H1 (cell line): Measurements from ENCODE around the gene SPACA5B.

Source experiments
- BACH1 ChIP-seq: IDR thresholded peaks from 2 replicates; pipeline ENCODE4 v1.6.1; 2012; ENCODE audit warnings: low read length, improper control_type of control experiment
- BRCA1 ChIP-seq: IDR thresholded peaks from 2 replicates; pipeline ENCODE4 v1.6.1; 2012; ENCODE audit warnings: low read depth, low read length, improper control_type of control experiment
- CTCF ChIP-seq, 3 experiments: IDR thresholded peaks; 1 replicate in 2 of 3; 2 replicates in 1 of 3; pipeline versions ENCODE4 v1.5.1 to v1.6.1; 2011; ENCODE audit warnings: low read length in 3 of 3, mild to moderate bottlenecking in 3 of 3, inconsistent platforms in 2 of 3, low read depth in 1 of 3, moderate library complexity in 1 of 3; ENCODE audit not compliant: insufficient read depth in 1 of 3; ENCODE audit errors: control extremely low read depth in 1 of 3
- EP300 ChIP-seq, 2 experiments: IDR thresholded peaks; 1 replicate in 1 of 2; 2 replicates in 1 of 2; pipeline ENCODE4 v1.6.1; 2011 to 2012; ENCODE audit warnings: low read depth in 2 of 2, low read length in 2 of 2, mild to moderate bottlenecking in 2 of 2, borderline replicate concordance in 1 of 2, inconsistent platforms in 1 of 2, moderate library complexity in 1 of 2
- EZH2 ChIP-seq: fragments of 200-600 bp; sonication (generic); IDR thresholded peaks from 2 replicates; pipeline ENCODE4 v1.7.1; 2012; ENCODE audit warnings: low read depth, mild to moderate bottlenecking, moderate library complexity, low read length, inconsistent platforms; ENCODE audit not compliant: severe bottlenecking
- JUN ChIP-seq: IDR thresholded peaks from 2 replicates; pipeline ENCODE4 v1.6.1; 2011; ENCODE audit warnings: low read depth, mild to moderate bottlenecking, improper control_type of control experiment, low read length
- MAX ChIP-seq: IDR thresholded peaks from 2 replicates; pipeline ENCODE4 v1.6.1; 2012; ENCODE audit warnings: inconsistent platforms
- SRF ChIP-seq: IDR thresholded peaks from 2 replicates; pipeline ENCODE4 v1.6.1; 2011; ENCODE audit warnings: mild to moderate bottlenecking, low read depth, low read length, moderate library complexity
- TEAD4 ChIP-seq: IDR thresholded peaks from 2 replicates; pipeline ENCODE4 v1.6.1; 2012; ENCODE audit warnings: low read depth, low read length, inconsistent platforms, mixed read lengths

- TF ChIP-seq EZH2 (no peak), SRF (no peak), MAX (no peak), EP300 (IDR thresholded peaks at IDR 0.05; ENCODE audit: borderline replicate concordance in 1 of 2, low read depth in 2 of 2, low read length in 2 of 2) (no peak), TEAD4 (no peak), BRCA1 (no peak), JUN (no peak), BACH1 (no peak), CTCF (IDR thresholded peaks at IDR 0.05; ENCODE audit: control extremely low read depth in 1 of 3, insufficient read depth in 1 of 3, low read depth in 1 of 3, low read length in 3 of 3) (no peak)
Observed at GRCh38 chrX:48179691-48180090, 49.3 kb downstream of the SPACA5B start.
